K562 (cell line): ENCODE measurements around the gene PCGF6. TPM values are rescaled to one million over a fixed set of nuclear protein-coding genes. Genes with fewer than 3 reads are reported as not detected.

Source experiments
- ATAC-seq: fragments of 200-7000 bp; cut with Tn5 transposase; 3 replicates; pipeline ENCODE4 v1.9.1; 2020; ENCODE audit warnings: moderate library complexity
- BruUV-seq: library from RNA; stranded (reverse); fragments of 400-500 nt; replicated peaks from 2 replicates; lab custom pipeline; 2021; lab: Mats Ljungman, UMichigan
- CTCF ChIA-PET: fragments of 300-600 bp; formaldehyde crosslinking; extraction: SDS; loops from one replicate; lab custom pipeline; 2021; ENCODE audit warnings: low intra/inter-chr PET ratio; lab: Yijun Ruan, JAX
- POLR2A ChIA-PET: fragments of 300-600, 350-650 bp; sonication (Branson Sonifier 250); formaldehyde crosslinking; extraction: SDS; loops from one replicate; lab custom pipeline; 2021; ENCODE audit warnings: antibody characterized with exemption, inconsistent platforms; lab: Yijun Ruan, JAX
- DNase-seq, 4 experiments: peaks; one replicate each; pipeline versions ENCODE4 v3.0.0 to v3.0.0-alpha.2; 2011 to 2018; ENCODE audit warnings: low spot score in 3 of 4, mixed read lengths in 3 of 4; ENCODE audit errors: extremely low read depth in 1 of 4
- FAIRE-seq: peaks from 2 replicates; lab custom pipeline; 2011; peaks lifted over from hg19 to GRCh38; lab: Jason Lieb, UNC
- H2AFZ ChIP-seq: 2 replicates; pipeline ENCODE4 v1.6.0; 2011; ENCODE audit warnings: low read depth, low read length, control low read depth, inconsistent platforms
- H3K27ac ChIP-seq: fragments of 200-600 bp; 3 replicates; pipeline ENCODE4 v1.8.0; 2011; ENCODE audit warnings: low read depth, mild to moderate bottlenecking, control low read depth, inconsistent platforms, low read length, moderate library complexity, mixed read lengths; ENCODE audit errors: extremely low read depth
- H3K27me3 ChIP-seq, 2 experiments: fragments of 300-600 bp in 1 of 2; 2 replicates in 1 of 2; 3 replicates in 1 of 2; pipeline versions ENCODE4 v1.6.0 to v1.8.0; 2011; ENCODE audit warnings: inconsistent platforms in 2 of 2, low read length in 2 of 2, mild to moderate bottlenecking in 1 of 2, mixed read lengths in 1 of 2, moderate library complexity in 1 of 2; ENCODE audit not compliant: control insufficient read depth in 2 of 2, insufficient read depth in 2 of 2
- H3K36me3 ChIP-seq: fragments of 300-600 bp; 3 replicates; pipeline ENCODE4 v1.8.0; 2011; ENCODE audit warnings: mild to moderate bottlenecking, low read length, inconsistent platforms; ENCODE audit not compliant: control insufficient read depth, insufficient read depth
- H3K4me1 ChIP-seq, 2 experiments: fragments of 200-600 bp in 1 of 2; replicated peaks in 1 of 2; 2 replicates in 1 of 2; 3 replicates in 1 of 2; pipeline versions ENCODE4 v1.5.1 to v1.8.0; 2011; ENCODE audit warnings: inconsistent platforms in 2 of 2, low read length in 2 of 2, mild to moderate bottlenecking in 1 of 2, mixed read lengths in 1 of 2, moderate library complexity in 1 of 2; ENCODE audit not compliant: control insufficient read depth in 2 of 2, insufficient read depth in 2 of 2
- H3K4me2 ChIP-seq: 2 replicates; pipeline ENCODE4 v1.6.1; 2011; ENCODE audit warnings: low read length, control low read depth, inconsistent platforms, mixed read lengths; ENCODE audit not compliant: insufficient read depth
- H3K4me3 ChIP-seq: fragments of 200-600 bp; sonication (generic), shearing (Covaris generic); 2 replicates; pipeline ENCODE4 v1.5.1; 2016; ENCODE audit warnings: control low read depth, inconsistent platforms
- H3K79me2 ChIP-seq: fragments of 200-600 bp; 3 replicates; pipeline ENCODE4 v1.8.0; 2011; ENCODE audit warnings: low read length, inconsistent platforms; ENCODE audit not compliant: control insufficient read depth, insufficient read depth
- H3K9ac ChIP-seq, 2 experiments: 2 replicates each; pipeline versions ENCODE4 v1.6.0 to v1.6.1; 2011; ENCODE audit warnings: low read depth in 2 of 2, low read length in 2 of 2, control low read depth in 1 of 2, inconsistent platforms in 1 of 2, mild to moderate bottlenecking in 1 of 2, mixed read lengths in 1 of 2; ENCODE audit not compliant: insufficient read depth in 1 of 2
- H3K9me1 ChIP-seq: one replicate; pipeline ENCODE4 v1.6.0; 2011; ENCODE audit warnings: inconsistent platforms, mild to moderate bottlenecking, low read length, moderate library complexity; ENCODE audit not compliant: control insufficient read depth, insufficient read depth
- H3K9me3 ChIP-seq: replicated peaks from 2 replicates; pipeline ENCODE4 v1.5.1; 2011; ENCODE audit warnings: low read depth, low read length, inconsistent platforms; ENCODE audit not compliant: control insufficient read depth, insufficient read depth
- H4K20me1 ChIP-seq: replicated peaks from 2 replicates; pipeline ENCODE4 v1.6.1; 2011; ENCODE audit warnings: low read length, inconsistent platforms, mixed read lengths; ENCODE audit not compliant: control insufficient read depth, insufficient read depth
- CEBPG ChIP-seq, 3 experiments: fragments of 200-800 bp in 1 of 3; sonication (Bioruptor generic) in 1 of 3; sonication (generic) in 1 of 3; formaldehyde crosslinking in 1 of 3; IDR thresholded peaks in 2 of 3; conservative IDR thresholded peaks in 1 of 3; 2 replicates each; pipeline versions ENCODE4 v1.6.1 to v1.8.0; 2016 to 2022; ENCODE audit warnings: missing compliant biosample characterization in 2 of 3, missing genetic modification characterization in 2 of 3, mild to moderate bottlenecking in 1 of 3, missing genetic modification reagents in 1 of 3
- ESRRB ChIP-seq: fragments of 250-450 bp; sonication (Bioruptor Pico); IDR thresholded peaks from 2 replicates; pipeline ENCODE4 v1.5.0; 2020; ENCODE audit warnings: mild to moderate bottlenecking, moderate library complexity, borderline replicate concordance
- KDM4B ChIP-seq, 2 experiments: fragments of 450-650 bp in 1 of 2; sonication (generic) in 1 of 2; IDR thresholded peaks; 2 replicates each; pipeline ENCODE4 v1.6.1; 2016 to 2017; ENCODE audit warnings: borderline replicate concordance in 2 of 2, antibody characterized with exemption in 1 of 2, low read depth in 1 of 2, mild to moderate bottlenecking in 1 of 2
- TCF3 ChIP-seq: sonication (generic); formaldehyde crosslinking; IDR thresholded peaks from 2 replicates; pipeline ENCODE4 v1.4.0; 2020; ENCODE audit warnings: mild to moderate bottlenecking, missing genetic modification reagents
- ZNF316 ChIP-seq: fragments of 450-650 bp; IDR thresholded peaks from 2 replicates; pipeline ENCODE4 v1.6.1; 2016
- ZNF583 ChIP-seq: fragments of 250-450 bp; sonication (Bioruptor Pico); IDR thresholded peaks from 2 replicates; pipeline ENCODE4 v1.4.0; 2020
- ZNF707 ChIP-seq: fragments of 250-450 bp; sonication (Bioruptor Pico); conservative IDR thresholded peaks from 2 replicates; pipeline ENCODE4 v1.8.0; 2022; ENCODE audit warnings: inconsistent platforms, mild to moderate bottlenecking, moderate library complexity
- ZSCAN32 ChIP-seq: fragments of 450-650 bp; formaldehyde crosslinking; IDR thresholded peaks from 2 replicates; pipeline ENCODE4 v1.4.0; 2020; ENCODE audit warnings: mild to moderate bottlenecking, moderate library complexity
- WGBS: fragments of 100-300 bp; shearing (Covaris generic); methylation state at CpG from one replicate; pipeline ENCODE4 v1.1.6; 2016; ENCODE audit warnings: low coverage, mixed read lengths; ENCODE audit not compliant: insufficient coverage; ENCODE audit errors: missing lambda C conversion rate; 5-methylcytosine and 5-hydroxymethylcytosine counted together
- in situ Hi-C: fragments of 300-500 bp; cut with MboI; formaldehyde crosslinking; loops from 4 replicates; pipeline ENCODE4 v1.15.0; 2018; ENCODE audit warnings: inconsistent platforms, mixed read lengths
- intact Hi-C: fragments of 100-400 bp; cut with micrococcal nuclease; formaldehyde crosslinking; loops from 2 replicates; pipeline ENCODE4 v1.14.2; 2022
- polyA plus RNA-seq, 8 experiments: library from polyadenylated mRNA; depleted of rRNA in 4 of 8; stranded (reverse) in 5 of 8; unstranded in 3 of 8; fragments of >200 nt; fragmentation: Nextera tagmentation in 2 of 8; fragmentation: Illumina TruSeq in 1 of 8; extraction: Ambion mirVana in 2 of 8; extraction: Trizol in 1 of 8; gene quantifications; 2 replicates each; pipeline versions ENCODE4 v1.2.1 to v1.2.3, GENCODE V29; 2011 to 2014; ENCODE audit warnings: inconsistent platforms in 1 of 8, missing spikeins in 1 of 8
- total RNA-seq, 7 experiments: library from RNA; depleted of rRNA in 6 of 7; stranded (reverse); fragments of >200 nt in 6 of 7; fragmentation: Illumina TruSeq in 2 of 7; extraction: Trizol in 2 of 7; gene quantifications; 2 replicates each; pipeline versions ENCODE4 v1.2.1 to v1.2.3, GENCODE V29; 2011 to 2021; ENCODE audit warnings: low replicate concordance in 1 of 7
- TF ChIP-seq, protein P1 (sequence below): sonication (generic); formaldehyde crosslinking; IDR thresholded peaks from 2 replicates; pipeline ENCODE4 v1.8.1; 2023; ENCODE audit warnings: mild to moderate bottlenecking, missing genetic modification reagents

Gene PCGF6
- total and polyA plus RNA-seq, 9 of the 15 experiments (the other 6 are each of a cell fraction or from before 2014, with no cell fraction given): 8.4 to 24.6 (median 20.6) TPM

- TF ChIP-seq ZNF707 (no peak), ZNF316 (no peak), ZSCAN32 (CRISPR knock-in tag) (no peak), ZNF583 (CRISPR knock-in tag) (no peak), KDM4B (IDR thresholded peaks at IDR 0.05; ENCODE audit: borderline replicate concordance in 2 of 2, low read depth in 1 of 2) (peak in 1 of 2 experiments; percentile 39; a peak in 1 of 4 replicates), ESRRB (CRISPR knock-in tag) (no peak)
- TF ChIP-seq, protein P1, sequence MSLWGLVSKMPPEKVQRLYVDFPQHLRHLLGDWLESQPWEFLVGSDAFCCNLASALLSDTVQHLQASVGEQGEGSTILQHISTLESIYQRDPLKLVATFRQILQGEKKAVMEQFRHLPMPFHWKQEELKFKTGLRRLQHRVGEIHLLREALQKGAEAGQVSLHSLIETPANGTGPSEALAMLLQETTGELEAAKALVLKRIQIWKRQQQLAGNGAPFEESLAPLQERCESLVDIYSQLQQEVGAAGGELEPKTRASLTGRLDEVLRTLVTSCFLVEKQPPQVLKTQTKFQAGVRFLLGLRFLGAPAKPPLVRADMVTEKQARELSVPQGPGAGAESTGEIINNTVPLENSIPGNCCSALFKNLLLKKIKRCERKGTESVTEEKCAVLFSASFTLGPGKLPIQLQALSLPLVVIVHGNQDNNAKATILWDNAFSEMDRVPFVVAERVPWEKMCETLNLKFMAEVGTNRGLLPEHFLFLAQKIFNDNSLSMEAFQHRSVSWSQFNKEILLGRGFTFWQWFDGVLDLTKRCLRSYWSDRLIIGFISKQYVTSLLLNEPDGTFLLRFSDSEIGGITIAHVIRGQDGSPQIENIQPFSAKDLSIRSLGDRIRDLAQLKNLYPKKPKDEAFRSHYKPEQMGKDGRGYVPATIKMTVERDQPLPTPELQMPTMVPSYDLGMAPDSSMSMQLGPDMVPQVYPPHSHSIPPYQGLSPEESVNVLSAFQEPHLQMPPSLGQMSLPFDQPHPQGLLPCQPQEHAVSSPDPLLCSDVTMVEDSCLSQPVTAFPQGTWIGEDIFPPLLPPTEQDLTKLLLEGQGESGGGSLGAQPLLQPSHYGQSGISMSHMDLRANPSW: no peak
These were observed 17.0 kb upstream of the PCGF6 start, which contains the start of gene TAF5 (continued) for GRCh38 chr10:103367782-103368518.

- ChIA-PET POLR2A (interaction anchor here (0.7 to 1.3 kb wide), 3 partner anchors 14 to 29 kb away, joined by 3 to 6 read pairs (median 4); partner anchors contain the start of genes ATP5MK and PDCD11), CTCF (interaction anchor here (0.6 kb wide), 1 partner anchor 214 kb away, joined by 3 read pairs; no protein-coding TSS in a partner anchor)
- Histone ChIP-seq H3K9me3 (no peaks in the 10 kb centered on the region), H4K20me1 (no peaks in the 10 kb centered on the region), H3K4me1 (peaks cover 0 to 9% of the 10 kb centered on the region in 2 experiments; a peak in 3 of 5 replicates), H3K9me1 (no peaks in the 10 kb centered on the region), H3K27me3 (no peaks in the 10 kb centered on the region), H3K36me3 (peaks cover 2% of the 10 kb centered on the region; the same call in 1 of the 3 replicates), H3K4me2 (peak overlapping the region; percentile 88), H3K4me3 (peak overlapping the region; percentile 93), H3K79me2 (peaks cover 31% of the 10 kb centered on the region), H2AFZ (peak overlapping the region; percentile 90), H3K27ac (peak overlapping the region; percentile 81), H3K9ac (peak overlapping the region; percentile 83 to 97; a peak in 3 of 4 replicates)
- FAIRE-seq (no peak), ATAC-seq (no peak), DNase-seq (no peak)
- WGBS: 8% methylated on average over 6 of the region's 10 CpGs
- BruUV-seq: TSS peak; percentile 98
- intact Hi-C loops: no loop called here
- in situ Hi-C loops: no loop called here
- TF ChIP-seq TCF3 (CRISPR knock-in tag) (no peak), CEBPG (CRISPR knock-in tag; IDR thresholded peaks at IDR 0.05) (0 out of 2 replicates have a peak, but pooled peaks have one; percentile 53), CEBPG (tag; conservative IDR thresholded peaks at IDR 0.05 in 1 of 2, IDR thresholded peaks at IDR 0.05 in 1 of 2) (no peak)
These were observed 16.4 kb upstream of the PCGF6 start for GRCh38 chr10:103367379-103367781.
